ENCODE results near the gene PCYT1A.

The PCYT1A gene

GRCh38 chr3:196237203-196237602 lies 50.3 kb downstream of the PCYT1A start:
- DNase-seq (ENCODE audit: low read depth) = no peak

- no peak for DNase-seq (ENCODE audit: low read depth)
Measured at GRCh38 chr3:196236223-196236622, 51.3 kb downstream of the PCYT1A start.

DNA sequence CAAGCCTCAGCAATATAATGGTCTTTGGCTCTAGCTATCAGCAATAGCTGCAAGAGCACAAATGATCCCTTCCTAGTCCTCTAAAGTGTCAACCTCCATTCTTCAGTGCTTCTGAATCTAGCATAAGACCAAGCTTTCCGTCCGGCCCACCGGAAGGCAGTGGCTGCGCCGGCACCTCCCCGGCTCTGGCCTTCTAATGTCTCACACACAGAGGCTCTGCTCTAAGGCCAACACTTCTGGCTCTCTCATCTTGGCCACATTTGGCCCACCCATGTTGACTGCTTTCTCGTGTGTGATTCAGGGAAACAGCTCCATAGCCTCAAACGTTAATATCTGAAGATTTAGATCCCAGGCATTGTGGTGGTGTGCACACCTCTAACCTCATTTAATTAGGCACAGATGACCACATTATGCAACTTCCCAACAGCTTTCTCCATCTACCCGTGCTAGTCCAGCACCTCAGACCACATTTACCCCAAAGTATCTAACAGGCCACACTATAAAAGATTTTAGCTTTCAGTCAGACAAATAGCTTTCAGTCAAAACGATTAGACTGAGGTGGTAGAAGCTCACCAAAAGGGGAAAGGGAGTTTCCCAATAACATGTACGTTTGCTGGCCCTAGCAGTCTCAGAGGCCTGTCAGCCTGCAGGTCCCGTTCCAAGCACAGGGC lies 51.9 kb downstream of the PCYT1A start:
- no peak for DNase-seq (ENCODE audit: low read depth)

GRCh38 chr3:196232882-196233251 lies 54.7 kb downstream of the PCYT1A start:
- no peak for DNase-seq (ENCODE audit: low read depth)

DNA sequence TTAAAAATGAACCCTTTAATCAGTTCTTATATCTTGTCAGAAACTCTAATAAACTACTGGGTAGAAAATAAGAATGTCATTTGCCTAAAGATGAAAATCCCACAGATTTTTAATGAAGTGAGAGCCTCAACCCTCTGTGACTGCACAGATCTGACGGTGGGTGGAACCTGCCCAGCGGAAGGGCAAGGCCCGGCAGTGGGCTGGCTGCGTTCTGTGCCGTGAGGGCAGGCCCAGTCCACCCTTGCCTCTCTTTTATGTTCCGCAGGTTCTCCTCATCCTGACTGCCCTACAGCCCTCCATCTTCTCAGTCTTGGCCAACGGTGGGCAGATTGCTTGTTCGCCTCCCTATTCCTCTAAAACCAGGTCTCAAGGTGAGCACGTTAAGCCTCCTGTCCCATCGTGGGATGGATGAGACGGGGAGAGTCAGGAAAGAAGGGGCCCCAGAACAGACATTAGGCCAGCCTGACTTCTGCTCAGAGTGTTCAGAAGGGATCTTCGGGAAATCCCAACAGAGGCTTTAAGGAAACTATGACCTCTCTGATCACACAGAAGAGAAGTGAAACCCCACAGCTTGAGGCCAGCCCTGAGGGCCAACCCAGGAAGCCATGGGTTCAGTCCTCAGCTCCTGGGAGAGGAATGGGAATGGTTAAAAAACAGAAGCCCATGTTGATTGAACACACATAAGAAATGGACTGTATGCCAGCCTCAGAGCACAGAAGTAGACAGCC lies 55.2 kb downstream of the PCYT1A start:
- no peak for DNase-seq (ENCODE audit: low read depth)

DNA sequence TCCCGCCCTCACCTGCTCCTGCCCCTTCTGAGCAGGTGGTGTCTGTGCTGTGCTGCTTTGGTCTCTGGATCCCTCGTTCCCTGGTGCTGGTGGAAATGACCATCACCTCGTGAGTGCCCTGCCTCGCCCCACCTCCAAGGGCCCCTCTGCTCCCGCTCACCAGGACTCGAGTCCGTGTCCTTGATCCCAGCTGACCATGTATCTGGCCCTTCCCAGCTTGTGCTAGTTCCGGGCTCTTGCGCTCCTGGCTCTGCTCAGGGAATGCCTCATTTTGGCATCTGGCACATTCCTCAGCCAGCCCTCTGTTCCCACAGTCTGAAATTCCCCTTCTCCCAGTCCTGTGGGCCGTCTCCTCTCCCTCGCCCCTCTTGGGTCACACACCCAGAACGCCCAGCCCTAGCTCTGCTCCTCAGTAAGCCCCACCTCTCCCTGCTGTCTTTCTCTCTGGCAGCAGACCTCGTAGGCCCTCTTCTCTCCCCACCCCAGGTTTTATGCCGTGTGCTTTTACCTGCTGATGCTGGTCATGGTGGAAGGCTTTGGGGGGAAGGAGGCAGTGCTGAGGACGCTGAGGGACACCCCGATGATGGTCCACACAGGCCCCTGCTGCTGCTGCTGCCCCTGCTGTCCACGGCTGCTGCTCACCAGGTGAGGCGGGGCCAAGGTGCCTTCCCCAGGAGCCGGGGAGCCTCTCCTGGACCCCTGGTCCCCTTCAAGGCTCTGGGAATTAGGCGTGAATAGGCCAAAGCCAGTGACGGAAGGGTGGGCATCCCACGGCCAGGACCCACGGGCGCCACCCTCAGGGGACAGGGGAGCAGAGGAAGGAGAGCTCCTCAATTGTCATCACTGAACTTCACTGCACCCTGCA lies 59.7 kb downstream of the PCYT1A start:
- no peak for DNase-seq (ENCODE audit: low read depth)

DNA sequence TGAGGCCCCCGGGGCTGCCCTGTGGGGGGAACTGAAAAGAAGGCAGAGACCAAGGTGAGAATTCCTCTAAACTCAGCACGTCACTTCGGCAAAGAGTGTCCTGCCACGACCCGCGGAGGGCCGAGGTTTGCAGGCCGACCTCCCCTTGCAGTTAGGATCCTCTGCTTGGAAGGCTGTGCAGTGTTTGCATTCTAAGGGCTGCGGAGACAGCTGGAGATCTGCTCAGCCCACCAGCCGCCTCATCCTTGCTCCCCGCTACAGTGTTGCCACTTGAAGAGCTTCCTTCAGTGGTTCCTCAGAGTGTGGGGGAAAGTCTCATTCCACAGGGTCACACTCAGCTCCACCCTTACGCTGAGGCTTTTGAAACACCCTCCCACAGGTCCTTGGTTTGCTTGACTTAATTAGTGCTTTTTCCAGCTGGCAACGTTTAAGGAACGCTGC lies 60.4 kb downstream of the PCYT1A start:
- no peak for DNase-seq (ENCODE audit: low read depth)

- no peak for DNase-seq (ENCODE audit: low read depth)
Measured at GRCh38 chr3:196225763-196226364, 61.7 kb downstream of the PCYT1A start.

- DNase-seq (ENCODE audit: low read depth) = no peak
Measured at GRCh38 chr3:196225086-196225485, 62.4 kb downstream of the PCYT1A start.

GRCh38 chr3:196222876-196223595 lies 64.5 kb downstream of the PCYT1A start:
- no peak for DNase-seq (ENCODE audit: low read depth)

DNA sequence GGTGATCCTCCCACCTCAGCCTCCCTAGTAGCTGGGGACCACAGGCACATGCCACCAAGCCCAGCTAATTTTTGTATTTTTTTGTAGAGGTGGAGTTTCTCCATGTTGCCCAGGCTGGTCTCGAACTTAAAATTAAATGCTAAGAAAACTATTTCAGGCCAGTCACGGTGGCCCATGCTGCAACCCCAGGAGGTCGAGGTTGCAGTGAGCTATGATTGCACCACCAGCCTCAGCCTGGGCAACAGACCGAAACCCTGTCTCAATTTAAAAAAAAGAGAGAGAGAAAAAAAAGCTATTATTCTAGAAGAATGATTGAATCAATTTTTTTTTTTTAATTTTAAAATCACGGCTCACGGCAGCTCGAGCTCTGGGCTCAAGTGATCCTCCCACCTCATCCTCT lies 66.5 kb downstream of the PCYT1A start:
- DNase-seq (ENCODE audit: low read depth) = no peak

GRCh38 chr3:196220587-196220986 lies 66.9 kb downstream of the PCYT1A start:
- DNase-seq (ENCODE audit: low read depth) = no peak

DNA sequence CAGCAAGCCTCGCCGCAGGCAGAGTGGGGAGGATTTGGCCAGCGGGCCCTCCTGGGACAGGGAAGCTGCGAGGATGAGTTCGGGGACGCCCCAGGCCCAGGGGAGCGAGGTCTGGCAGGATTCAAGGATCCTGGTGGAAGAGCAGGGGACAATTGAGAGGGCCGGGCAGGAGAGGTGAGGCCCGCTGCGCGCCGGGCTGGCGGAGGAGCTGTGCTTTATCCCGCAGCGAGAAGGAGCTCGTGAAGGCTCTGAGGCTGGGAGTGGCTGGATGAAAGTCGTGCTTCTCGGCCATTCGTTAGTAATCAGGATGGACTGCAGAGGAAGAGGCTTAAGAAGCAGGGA lies 67.6 kb downstream of the PCYT1A start:
- no peak for DNase-seq (ENCODE audit: low read depth)

DNA sequence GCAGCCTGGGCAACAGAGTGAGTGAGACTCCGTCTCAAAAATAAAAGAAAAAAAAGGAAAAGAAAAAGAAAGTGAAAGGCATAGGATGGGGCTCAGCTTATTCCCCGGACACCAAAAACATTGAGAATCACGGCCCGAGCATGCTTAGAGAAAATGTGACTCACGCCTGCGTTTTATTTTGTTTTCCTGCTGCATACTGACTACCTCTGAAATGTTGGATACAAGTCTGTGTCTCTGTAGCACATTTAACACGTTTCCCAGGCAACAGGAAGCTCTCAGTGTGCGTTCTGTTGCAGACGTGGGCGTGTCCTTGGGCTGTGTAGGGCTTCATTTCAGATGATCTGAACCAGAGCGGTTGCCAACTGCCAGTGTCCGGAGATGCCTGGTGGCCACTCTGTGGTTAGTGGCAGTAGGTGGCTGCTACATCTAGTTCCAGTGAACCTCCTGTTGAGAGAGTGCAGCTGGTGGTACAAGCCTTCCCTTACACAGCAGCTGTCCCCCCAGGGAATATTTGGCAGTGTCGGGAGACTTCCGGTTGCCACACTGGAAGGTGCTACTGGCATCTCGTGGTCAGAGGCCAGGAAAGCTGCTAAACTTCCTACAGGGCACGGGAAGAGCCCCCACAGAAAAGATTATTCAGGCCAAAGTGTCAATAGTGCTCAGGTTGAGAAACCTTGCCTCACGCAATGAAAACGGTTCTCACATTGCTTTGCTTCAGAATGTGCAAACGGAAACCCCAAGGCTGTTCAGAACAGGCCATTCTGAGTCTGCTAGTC lies 68.1 kb downstream of the PCYT1A start:
- DNase-seq (ENCODE audit: low read depth) = peak; percentile 91

- no peak for DNase-seq (ENCODE audit: low read depth)
Measured at GRCh38 chr3:196218155-196218712, 69.3 kb downstream of the PCYT1A start.

DNA sequence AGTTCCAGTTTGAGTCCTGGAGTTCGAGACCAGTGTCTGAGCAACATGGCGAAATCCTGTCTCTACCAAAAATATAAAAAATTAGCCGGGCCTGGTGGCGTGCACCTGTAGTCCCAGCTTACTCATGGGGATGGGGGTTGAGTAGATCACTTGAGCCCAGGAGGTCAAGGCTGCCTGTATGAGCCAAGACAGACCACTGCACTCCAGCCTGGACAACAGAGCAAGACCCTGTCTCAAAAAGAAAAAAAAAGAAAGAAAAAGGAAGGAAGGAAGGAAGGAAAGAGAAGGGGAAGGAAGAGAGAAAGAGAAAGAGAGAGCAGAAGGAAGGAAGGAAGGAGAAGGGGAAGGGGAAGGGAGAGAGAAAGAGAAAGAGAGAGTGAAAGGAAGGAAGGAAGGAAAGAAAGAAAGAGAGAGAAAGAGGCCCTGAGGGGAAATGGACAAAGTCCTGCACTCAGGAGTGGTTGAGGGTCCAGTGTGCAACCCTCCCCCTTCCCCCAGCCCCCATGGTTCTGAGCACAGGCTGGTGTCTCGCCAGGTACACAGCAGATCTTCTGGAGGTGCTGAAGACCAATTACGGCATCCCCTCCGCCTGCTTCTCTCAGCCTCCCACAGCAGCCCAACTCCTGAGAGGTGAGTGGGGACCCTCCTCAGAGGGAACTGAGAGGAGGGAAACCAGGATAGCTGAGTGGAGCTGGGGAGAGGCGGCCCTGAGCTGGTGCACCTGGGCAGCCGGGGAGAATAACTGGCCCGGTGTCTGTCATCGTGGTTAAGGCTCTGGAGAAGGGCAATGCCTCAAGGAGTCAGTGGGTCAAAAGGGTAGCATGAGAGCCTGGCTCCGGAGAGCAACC lies 70.0 kb downstream of the PCYT1A start:
- no peak for DNase-seq (ENCODE audit: low read depth)

DNA sequence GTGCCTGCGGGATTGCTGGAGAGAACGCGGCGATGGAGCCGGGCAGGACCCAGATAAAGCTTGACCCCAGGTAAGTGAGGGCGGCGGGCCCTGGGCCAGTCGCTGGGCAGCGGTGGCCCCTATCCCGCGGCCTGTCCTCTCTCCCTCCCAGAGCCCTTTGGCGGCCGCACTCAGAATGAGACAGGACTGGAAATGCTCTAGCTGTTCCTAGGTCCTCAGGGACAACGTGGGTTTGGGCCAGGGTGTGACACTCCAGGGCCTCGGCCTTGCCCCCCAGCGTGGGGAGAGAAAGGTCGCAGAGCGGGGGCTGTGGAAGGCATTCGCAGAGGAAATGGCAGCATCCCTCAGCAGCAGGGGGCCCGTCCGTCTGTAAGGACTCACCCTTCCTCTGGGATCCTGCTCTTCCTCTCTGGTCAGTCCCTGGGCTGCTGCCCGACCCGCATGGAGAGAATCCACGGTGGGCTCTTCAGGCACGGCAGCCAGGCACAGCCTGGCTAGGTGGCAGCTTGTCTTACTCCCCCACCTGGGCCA lies 70.8 kb downstream of the PCYT1A start:
- no peak for DNase-seq (ENCODE audit: low read depth)

DNA sequence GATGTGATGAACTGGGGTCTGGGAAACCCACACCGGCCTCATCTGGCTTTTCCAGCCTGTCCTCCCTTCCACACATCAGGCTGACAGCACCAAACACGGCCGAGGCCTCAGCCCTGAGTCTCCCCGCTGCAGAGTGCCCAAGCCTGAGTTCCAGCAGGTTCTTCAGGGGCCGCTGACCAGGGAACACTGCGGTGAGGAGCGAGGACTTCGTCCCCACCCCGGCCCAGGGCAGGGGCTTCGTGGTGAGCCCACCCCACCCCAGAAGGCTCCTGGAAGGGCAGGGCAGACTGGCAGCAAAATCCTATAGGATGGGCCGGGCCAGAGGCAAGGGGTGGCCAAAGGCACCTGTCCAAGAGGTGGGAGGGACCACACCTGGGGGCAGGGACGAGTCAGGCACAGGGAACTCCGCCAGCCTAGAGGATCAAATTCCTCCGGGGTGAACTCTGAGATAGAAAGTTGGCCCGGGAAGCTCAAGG lies 71.4 kb downstream of the PCYT1A start, which contains the start of gene SLC51A:
TSS of gene SLC51A (plus strand) at position 446 of the 476 bp plus-strand sequence. CDS start 179 bp downstream, outside the sequence.
- DNase-seq (ENCODE audit: low read depth) = no peak

DNA sequence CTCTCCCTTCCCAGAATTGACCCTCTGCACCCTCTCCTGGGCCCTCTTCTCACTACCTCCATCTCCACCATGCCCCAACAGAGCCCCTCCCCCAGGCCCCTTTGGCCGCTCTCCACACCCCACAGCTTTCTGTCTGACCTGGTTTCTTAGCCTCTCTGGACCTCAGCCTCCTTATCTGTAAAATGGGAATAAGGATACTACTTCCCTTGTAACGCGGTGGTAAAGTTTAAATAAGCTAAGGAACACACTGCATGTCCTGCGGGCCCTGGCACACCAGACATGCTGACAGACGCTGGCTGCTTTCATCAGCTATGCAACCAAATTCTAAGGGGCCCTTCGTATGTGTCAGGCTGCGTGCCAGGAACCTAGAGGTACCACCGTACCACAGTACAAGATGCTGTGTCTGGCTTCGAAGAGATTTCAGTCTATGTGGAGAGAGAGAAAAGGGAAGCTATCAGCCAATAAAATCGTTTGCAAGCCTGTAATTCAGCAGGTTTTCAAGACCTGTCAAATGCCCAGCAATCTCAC lies 72.0 kb downstream of the PCYT1A start:
- DNase-seq (ENCODE audit: low read depth) = no peak
